ENCODE measurements around the gene USP30.
A peak's percentile ranks its signal among the peaks of the same experiment; 100 is the strongest.

Gene USP30

DNA sequence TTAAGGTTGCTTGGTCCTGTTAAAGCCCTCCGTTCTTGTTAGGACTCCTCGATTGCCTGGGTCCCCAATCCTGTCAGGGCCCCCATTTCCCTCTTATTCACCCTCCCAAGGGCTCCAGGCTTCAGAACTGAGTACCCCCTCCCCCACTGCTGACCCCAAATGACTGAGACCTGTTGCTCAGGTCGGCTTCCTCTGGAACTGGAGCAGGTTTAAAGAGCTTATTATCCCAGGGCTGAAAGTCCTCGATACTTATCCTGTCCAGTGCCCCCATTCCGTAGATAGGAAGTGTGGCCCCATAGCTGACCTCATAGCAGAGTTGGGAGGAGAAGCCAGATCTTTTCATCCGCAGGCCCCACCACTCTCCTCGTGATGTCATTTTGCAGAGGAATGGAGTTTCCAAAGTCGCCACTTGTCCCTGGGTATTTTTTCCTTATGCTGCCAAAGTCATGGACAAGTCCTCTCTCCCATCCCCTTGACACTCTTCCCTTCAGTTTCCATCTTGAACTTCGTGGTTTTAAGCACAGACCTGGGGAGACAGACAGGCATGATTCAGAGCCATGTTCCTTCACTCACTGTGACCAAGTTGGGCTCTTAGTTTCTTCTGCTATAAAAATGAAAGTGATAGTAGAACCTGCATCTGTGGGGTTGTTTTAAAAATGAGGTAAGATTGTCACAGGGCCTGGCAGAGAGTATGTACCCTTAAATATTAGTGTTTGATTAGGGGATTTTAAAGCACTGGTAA lies 1.2 kb downstream of the USP30 start:
- peak; percentile 44 for DNase-seq

DNA sequence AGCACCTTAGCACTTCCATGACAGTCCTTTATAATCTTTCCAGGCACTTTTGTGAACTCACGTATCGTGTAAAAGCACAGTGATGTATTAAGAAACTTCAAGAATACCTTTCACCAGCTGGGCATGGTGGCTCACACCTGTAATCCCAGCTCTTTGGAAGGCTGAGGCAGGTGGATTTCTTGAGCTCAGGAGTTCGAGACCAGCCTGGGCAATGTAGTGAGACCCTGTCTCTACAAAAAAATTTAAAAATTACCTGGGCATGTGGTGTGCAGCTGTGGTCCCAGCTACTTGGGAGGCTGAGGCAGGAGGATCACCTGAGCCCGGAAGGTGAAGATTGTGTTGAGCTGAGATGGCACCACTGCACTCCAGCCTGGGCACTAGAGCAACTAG lies 1.7 kb downstream of the USP30 start:
- DNase-seq, result peak; percentile 2

DNA sequence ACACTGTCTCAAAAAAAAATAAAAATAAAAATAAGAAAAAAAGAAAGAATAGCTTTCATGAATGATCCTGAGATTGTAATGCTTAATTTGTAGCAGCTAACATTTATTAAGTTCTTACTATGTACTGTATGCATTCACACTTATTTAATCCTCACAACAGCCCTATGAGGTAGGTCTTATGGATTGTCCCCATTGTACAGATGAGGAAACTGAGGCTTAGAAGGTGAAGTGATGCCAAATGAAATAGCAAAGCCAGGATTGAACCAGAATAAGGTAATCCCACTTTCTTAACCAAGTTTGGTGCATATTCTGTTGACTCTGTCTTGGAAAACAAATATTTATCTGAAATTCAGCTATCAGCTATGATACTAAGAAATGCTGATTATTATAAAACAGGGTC lies 2.1 kb downstream of the USP30 start:
- DNase-seq, result no peak

DNA sequence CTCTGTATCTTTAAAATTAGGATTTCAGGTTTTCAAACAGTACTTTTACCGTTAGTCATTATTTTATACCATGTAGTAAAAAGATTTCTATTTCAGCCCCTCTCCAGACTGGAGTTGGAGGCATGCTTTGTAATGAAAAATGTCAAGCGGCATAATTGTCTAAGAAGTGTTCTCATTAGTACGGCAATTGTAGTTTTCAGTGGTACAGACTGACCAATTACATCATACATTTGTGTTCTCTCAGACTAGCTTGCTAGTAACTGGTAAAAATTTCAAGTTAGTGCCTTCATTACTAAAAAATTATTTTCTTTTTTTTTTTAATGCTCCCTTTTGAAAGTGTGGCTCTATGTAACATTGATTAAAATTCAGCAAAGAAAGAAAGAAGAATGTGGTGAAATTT lies 4.5 kb downstream of the USP30 start:
- no peak for DNase-seq

DNA sequence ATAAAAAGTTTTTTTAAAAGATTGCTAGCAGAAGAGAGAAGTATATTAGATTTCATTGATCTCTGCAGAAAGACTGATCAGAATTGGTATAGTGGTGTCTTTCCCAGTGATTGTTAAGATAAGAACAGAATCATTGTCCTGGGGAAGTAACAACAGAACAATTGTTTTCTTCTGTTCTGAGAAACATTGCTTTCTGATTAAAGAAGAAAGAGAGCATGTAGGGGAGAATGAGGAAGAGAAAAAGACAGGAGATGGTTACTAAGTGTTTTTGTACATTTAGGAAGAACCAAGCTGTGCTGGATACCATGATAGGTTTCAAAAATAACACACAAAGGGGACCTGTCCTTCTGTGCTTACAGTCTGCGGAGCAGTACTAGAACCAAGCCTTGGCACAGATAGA lies 5.0 kb downstream of the USP30 start:
- no peak for DNase-seq

DNA sequence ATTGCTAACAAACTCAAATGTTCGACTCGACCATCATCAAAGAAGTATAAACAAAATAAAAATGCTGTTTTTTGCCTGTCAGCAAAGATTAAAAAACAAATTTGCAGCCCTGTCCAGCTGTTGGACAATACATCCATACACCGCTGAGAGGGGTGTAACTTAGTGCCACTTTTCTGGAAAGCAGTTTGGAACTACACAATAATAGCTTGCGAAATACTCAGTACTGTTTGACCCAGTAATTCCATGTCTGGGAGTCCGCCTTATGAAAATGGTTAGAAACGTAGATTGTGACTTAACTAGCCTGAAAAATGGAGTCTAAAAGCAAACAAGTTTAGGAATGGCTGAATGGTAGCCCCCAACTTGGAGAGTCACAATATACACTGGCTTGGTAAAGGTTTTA lies 6.4 kb downstream of the USP30 start:
- no peak for DNase-seq

DNA sequence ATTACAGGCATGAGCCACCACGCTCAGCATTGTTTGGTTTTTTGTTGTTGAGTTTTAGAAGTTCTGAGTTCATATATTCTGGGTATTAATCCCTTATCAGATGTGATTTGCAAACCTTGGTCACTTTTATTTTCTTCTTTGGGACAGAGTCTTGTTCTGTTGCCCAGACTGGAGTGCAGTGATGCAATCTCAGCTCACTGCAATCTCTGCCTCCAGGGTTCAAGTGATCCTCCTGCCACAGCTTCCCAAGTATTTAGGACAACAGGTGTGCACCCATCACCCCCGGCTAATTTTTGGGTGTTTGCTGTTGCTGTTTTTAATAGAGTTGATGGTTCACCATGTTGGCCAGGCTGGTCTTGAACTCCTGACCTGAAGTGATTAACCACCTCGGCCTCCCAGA lies 11.8 kb downstream of the USP30 start:
- DNase-seq, result no peak

DNA sequence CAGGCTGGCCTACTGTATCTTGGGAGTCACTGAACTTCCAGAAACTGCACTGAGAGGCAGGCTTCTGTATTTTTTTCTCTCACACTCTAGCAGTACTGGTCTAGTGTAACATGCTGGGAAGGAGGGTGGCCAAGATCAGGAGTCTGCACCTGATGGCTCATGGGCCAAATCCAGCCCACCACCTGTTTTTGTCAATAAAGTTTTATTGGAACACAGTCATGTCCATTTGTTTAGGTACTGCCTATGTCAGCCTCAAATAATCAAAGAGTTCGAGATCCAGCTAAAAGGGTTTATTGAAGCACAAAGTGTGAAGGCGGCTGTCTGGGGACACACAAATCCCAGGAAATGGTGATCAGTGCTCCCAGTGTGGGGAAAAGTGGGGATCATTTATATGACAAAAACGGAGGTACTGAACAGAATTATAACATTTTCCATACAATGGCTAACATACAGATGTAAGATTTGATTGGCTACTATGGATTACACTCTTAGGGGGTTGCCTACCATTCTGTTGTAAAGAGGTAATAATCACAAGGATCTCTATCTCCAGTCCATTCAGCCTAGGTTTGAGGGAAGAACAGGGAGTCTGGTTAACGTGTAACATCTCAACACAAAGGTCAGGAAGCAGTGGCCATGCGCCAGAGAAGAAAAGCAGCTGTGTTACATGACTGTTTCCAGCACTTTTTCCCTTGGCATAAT lies 12.9 kb downstream of the USP30 start:
- DNase-seq, result no peak

DNA sequence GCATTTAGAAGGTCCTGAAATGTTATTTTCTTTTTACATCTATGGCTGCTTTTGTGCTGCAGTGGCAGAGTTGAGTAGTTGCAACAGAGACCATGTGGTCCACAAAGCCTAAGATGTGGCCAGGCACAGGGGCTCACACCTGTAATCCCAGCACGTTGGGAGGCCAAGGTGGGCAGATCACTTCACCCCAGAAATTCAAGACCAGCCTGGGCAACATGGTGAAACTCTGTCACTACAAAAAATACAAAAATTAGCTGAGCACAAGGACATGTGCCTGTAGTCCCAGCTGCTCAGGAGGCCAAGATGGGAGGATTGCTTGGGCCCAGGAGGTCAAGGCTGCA lies 13.4 kb downstream of the USP30 start:
- no peak for DNase-seq

DNA sequence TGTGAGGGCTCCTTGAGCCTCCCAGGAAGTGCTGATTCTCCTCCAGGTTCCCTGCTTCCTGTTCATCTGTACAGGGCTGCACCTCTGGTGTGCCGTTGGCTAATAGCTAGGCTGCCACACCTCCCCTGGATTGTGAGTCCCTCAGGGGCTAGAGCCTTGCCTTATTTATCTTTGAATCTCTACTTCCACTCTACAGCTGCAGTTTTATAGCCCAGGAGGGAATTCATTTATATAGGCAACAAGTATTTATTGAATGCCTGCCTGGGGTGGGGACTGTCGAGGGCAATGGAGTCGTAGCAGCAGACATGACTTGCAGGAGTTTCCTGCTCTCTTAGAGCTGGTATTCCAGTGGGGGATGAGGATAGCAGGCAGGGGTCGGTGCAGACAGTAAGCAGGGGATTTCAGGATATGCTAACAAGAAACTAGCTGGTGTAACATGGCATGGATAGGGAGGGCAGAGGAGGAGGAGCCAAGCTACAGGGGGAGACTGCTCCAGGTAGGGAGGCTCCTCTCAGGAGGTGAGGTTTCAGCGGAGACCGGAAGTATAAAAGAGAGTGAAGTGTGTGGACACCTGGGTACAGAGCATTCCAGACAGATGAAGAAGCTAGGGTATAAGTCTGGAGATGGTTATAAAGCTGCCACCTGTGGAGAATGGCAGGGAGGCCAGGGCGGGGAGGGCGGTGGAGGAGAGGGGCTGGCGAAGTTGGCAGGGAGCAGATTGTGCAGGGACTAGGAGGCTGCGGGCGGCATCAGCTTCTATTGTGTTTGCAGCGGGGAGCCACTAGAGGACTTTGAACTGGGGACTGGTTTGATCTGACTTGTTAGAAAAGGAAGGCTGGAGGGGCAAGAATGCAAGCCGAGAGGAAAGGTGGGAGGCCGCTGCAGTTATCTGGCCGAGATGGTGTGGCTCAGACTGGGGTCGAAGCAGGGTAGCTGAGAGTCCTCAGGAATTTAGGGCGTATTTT lies 17.2 kb downstream of the USP30 start:
- DNase-seq, result no peak

DNA sequence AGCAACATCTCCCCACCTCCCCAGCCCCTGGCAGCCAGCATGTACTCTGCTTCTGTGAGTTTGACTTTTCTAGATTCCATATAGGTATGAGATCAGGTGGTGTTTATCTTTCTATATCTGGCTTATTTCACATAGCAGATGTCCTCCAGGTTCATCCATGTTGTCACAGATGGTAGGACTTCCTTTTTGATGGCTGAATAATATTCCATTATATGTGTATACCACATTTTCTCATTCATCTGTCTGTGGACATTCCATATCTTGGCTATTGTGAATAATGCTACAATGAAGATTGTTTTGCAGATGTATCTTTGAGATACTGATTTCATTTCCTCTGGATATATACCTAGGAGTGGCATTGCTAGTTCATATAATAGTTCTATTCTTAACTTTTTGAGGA lies 22.5 kb downstream of the USP30 start:
- no peak for DNase-seq

DNA sequence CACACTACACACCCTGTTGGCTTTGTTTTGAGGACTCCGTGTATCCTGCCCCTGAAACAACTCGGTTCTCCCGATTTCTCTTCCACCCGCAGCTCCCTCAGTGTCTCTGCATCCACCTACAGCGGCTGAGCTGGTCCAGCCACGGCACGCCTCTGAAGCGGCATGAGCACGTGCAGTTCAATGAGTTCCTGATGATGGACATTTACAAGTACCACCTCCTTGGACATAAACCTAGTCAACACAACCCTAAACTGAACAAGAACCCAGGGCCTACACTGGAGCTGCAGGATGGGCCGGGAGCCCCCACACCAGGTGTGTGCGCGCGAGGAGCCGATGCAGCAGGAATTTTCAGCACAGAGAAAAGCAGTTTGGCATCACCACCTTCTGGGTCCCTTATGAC lies 30.4 kb downstream of the USP30 start:
- no peak for DNase-seq

DNA sequence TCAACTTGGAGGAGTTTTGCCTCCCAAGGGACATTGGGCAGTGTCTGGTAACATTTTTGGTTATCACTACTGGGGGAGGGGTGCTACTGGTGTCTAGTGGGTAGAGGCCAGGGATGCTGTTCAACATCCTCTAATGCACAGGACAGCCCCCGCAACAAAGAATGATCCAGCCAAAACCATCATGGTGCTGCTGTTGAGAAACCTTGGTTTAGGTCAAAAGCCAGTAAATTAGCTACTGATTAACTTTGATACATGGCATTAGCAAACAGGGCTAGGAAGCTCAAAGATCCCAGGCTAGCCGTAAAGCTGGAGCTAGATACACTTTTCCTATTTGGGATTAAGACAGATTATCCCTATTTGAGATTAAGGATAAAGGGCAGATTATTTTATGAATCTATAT lies 32.0 kb downstream of the USP30 start:
- DNase-seq, result no peak

DNA sequence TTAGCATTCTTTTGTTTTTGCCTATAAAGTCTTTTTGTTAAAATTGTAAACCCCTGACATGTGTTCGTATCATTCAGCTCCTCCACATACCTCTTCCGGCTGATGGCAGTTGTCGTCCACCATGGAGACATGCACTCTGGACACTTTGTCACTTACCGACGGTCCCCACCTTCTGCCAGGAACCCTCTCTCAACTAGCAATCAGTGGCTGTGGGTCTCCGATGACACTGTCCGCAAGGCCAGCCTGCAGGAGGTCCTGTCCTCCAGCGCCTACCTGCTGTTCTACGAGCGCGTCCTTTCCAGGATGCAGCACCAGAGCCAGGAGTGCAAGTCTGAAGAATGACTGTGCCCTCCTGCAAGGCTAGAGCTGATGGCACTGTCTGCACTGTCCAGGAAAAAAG lies 33.2 kb downstream of the USP30 start:
- no peak for DNase-seq

DNA sequence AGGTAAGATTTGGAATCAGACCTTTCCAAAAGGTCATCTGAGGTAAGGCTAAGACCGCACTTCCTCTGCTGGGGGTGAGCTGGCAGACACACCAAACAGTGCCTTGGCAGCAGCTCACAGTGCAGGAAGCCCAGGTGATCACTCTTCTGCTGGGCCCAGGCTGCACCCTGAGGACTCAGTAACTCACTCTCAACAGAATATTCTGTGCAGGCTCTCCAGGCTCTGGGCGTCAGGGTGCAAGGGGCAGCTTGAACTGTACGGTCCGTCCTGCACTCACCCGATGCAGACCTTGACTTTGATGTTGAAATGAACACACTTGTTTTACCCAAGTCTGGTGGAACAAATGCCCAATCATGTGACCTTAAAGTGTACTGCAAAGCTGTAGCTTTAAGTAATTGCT lies 34.9 kb downstream of the USP30 start:
- no peak for DNase-seq

DNA sequence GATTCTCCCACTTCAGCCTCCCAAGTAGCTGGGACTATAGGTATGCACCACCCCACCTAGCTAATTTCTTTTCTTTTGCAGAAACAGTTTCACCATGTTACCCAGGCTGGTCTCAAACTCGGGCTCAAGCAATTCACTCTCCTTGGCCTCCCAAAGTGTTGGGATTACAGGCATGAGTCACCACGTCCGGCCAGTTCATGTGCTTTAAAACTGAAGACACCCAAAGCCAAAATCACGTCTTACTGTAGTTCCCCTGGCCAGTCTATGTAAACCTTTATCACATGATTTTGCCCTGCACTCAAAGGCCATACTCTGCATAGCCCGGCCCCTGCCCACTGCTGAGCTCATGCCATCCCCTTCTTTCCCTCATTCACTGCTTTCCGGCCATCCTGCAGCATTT lies 36.4 kb downstream of the USP30 start:
- no peak for DNase-seq

DNA sequence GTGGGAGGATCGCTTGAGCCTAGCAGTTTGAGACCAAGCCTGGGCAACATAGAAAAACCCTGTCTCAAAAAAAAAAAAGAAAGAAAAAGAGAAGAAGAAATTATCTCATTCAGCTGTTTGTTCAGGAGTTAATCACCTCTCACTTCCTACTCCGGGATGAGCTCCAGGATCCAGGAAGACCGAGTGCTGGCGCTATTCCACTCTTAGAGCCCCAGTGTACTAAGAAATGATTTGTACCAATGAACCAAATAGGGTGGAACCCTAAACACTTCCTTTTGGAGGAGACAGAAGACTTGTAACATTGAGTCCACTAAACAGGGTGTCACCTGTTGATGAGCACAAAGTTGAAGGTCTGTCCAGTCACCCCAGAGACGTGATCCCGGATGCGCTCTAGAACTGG lies 37.3 kb downstream of the USP30 start:
- DNase-seq, result no peak

DNA sequence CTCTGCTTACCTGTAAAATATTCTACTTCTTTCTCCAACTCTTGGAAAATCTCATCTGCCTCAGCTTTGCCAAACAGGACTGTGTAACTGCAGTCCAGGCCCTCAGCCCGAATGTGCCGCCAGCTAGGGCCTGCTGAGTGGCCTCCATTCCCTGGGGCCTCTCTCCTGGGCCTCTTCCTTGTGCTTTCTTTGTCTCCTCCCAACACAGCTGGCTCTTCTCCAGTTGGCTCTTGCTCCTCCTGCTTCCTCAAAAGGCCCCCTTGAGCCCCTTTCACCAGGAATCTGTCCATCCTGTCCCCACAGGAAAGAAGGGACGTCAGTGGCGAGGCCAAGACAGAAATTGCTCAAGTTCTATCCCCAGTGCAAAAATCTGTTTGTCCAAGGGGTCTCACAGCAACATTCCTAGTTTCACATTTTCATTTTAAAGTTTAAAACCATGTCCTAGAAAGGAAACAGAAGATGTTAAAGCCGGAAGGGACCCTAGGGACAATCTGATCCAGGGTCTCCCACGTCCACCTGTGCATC lies 40.2 kb downstream of the USP30 start:
- DNase-seq, result no peak

DNA sequence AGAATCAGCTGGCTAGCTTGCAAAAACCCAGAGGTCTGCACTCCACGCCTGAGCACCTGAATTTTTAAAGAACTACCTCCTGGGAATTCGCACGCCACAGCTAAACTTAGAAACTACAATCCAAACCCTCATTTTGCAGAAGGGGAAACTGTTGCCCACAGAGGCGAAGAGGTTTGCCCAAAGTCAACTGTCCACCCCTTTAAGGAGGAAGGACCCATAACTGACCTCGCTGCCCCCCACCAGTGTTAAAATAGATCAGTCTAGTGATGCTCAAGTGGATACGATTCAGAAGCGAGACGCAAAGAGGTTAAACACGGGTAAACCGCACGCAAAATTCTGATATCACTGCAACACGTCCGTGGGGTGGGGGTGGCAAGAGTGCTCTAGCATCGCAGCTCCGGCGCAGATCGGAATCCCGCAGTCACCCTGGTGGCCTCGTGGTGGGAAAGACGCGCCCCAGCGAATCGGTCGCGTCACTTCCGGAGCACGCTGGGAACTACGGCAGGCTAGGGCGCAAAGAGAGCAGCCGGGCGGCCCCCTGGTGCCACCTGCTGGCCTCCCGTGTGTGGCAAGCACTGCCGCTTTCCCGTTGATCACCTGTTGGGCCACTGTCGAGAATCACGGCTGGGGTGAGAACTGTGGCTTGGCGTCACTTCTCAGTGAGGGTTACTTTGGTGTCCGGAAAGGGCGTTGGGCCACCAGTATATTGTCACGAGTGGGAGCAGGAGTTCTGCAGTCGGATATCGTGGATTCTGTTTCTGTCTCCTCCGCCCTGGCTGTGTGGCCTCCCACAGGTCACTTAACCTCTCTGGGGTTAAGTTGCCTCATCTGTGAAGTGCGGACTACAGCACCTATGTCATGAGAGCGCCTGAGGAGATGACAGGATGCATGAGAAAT lies 40.9 kb downstream of the USP30 start, which contains the start of gene ALKBH2:
Gene ALKBH2 (minus strand): TSS at position 451 of the 897 bp plus-strand sequence. CDS start 686 bp downstream, outside the sequence.
- peak; percentile 96 for DNase-seq

DNA sequence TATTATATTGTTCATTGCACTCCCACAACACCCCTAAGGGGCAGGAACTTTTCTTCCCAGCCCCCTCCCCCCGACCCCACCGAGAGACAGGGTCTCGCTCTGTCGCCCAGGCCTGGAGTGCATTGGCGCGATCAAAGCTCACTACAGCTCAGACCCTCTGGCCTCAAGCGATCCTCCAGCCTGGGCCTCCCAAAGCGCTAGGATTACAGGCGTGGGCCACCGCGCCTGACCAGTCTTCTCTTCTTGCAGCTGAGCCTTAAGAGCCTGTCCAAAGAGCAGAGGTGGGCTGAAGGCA lies 44.7 kb downstream of the USP30 start:
- DNase-seq, result no peak

DNA sequence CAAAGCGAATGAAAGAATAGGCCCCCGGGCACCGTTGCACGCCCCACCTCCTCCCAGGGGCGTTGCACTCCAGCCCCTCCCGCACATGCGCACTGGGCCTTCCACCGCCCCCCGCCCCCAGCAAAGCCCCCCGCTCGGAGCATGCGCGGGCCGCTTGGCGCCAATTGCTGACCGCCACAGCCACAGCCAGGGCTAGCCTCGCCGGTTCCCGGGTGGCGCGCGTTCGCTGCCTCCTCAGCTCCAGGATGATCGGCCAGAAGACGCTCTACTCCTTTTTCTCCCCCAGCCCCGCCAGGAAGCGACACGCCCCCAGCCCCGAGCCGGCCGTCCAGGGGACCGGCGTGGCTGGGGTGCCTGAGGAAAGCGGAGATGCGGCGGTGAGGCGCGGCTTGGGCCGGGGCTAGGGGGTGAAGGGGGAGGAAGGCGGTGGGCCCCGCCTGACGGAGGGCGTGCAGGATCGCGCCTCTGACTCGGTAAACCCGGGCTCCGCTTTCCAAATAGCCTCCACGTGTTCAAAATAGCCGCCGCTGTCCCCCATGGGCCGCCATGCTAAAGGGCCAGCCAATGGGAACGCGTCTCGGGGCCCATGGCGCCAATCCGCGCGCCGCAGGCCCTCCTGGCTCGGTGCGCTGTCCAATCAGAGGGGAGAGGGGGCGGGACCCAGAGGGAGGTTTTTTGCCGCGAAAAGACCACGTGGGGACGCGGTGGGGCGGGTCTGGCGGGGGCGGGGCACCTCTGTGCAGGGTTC lies 45.2 kb downstream of the USP30 start, which contains the start of gene UNG:
Gene UNG (plus strand): TSS at position 163 of the 748 bp plus-strand sequence. CDS start 83 bp downstream, at position 246.
- DNase-seq, result peak; percentile 98

DNA sequence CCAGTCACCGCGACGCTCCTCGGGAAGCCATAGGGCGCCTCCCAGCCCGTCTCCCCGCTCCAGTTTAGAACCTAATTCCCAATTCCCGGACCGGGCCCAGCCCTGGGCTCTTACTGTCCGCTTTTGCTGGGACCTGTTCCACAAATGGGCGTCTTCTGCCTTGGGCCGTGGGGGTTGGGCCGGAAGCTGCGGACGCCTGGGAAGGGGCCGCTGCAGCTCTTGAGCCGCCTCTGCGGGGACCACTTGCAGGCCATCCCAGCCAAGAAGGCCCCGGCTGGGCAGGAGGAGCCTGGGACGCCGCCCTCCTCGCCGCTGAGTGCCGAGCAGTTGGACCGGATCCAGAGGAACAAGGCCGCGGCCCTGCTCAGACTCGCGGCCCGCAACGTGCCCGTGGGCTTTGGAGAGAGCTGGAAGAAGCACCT lies 45.8 kb downstream of the USP30 start:
- DNase-seq, result no peak
